ENCODE data around the gene CCDC149.

DNA sequence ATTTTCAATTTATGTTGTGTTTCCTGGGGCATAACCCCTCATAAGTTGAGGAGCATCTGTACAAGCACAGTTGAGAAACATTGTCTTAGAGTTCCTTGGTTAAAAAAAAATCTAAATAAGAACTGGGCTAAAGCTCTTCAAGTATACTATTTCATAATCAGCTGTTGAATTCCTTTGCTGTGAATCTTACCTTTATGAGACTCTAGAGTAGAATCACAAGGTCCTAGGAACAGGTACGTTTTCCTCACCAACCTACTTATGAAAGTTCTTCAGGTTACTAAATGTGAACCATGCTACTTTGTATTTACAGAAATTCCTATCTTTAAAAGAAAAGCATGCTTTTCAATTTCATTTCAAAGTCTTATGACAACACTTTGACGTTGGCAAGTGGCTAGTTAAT, 138.4 kb downstream of the CCDC149 start:
- TF ChIP-seq, protein P1, sequence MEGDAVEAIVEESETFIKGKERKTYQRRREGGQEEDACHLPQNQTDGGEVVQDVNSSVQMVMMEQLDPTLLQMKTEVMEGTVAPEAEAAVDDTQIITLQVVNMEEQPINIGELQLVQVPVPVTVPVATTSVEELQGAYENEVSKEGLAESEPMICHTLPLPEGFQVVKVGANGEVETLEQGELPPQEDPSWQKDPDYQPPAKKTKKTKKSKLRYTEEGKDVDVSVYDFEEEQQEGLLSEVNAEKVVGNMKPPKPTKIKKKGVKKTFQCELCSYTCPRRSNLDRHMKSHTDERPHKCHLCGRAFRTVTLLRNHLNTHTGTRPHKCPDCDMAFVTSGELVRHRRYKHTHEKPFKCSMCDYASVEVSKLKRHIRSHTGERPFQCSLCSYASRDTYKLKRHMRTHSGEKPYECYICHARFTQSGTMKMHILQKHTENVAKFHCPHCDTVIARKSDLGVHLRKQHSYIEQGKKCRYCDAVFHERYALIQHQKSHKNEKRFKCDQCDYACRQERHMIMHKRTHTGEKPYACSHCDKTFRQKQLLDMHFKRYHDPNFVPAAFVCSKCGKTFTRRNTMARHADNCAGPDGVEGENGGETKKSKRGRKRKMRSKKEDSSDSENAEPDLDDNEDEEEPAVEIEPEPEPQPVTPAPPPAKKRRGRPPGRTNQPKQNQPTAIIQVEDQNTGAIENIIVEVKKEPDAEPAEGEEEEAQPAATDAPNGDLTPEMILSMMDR (IDR thresholded peaks at IDR 0.05): no peak
- TF ChIP-seq, protein P2, sequence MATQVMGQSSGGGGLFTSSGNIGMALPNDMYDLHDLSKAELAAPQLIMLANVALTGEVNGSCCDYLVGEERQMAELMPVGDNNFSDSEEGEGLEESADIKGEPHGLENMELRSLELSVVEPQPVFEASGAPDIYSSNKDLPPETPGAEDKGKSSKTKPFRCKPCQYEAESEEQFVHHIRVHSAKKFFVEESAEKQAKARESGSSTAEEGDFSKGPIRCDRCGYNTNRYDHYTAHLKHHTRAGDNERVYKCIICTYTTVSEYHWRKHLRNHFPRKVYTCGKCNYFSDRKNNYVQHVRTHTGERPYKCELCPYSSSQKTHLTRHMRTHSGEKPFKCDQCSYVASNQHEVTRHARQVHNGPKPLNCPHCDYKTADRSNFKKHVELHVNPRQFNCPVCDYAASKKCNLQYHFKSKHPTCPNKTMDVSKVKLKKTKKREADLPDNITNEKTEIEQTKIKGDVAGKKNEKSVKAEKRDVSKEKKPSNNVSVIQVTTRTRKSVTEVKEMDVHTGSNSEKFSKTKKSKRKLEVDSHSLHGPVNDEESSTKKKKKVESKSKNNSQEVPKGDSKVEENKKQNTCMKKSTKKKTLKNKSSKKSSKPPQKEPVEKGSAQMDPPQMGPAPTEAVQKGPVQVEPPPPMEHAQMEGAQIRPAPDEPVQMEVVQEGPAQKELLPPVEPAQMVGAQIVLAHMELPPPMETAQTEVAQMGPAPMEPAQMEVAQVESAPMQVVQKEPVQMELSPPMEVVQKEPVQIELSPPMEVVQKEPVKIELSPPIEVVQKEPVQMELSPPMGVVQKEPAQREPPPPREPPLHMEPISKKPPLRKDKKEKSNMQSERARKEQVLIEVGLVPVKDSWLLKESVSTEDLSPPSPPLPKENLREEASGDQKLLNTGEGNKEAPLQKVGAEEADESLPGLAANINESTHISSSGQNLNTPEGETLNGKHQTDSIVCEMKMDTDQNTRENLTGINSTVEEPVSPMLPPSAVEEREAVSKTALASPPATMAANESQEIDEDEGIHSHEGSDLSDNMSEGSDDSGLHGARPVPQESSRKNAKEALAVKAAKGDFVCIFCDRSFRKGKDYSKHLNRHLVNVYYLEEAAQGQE (IDR thresholded peaks at IDR 0.05; ENCODE audit: insufficient read depth in 1 of 2, low read depth in 2 of 2, low read length in 1 of 2): no peak
- no peak for TF ChIP-seq POLR2AphosphoS5 (IDR thresholded peaks at IDR 0.05; ENCODE audit: low read depth, low read length)
- TF ChIP-seq SIN3A (IDR thresholded peaks at IDR 0.05; ENCODE audit: borderline replicate concordance, insufficient read depth, low read depth, low read length): no peak
- no peak for TF ChIP-seq TCF7L2 (IDR thresholded peaks at IDR 0.05; ENCODE audit: low read depth, low read length)

Data from Panc1 (cell line).